Fibroblast of lung (primary cell): ENCODE measurements around the gene CIDEB. TPM values are rescaled to one million over a fixed set of nuclear protein-coding genes. Genes with fewer than 3 reads are reported as not detected.

Experiments used
- DNase-seq, 2 donors: peaks; one replicate each; pipeline versions ENCODE4 v3.0.0 to v3.0.0-alpha.2; 2010; ENCODE audit warnings: low read depth in 2 of 2
- H2AFZ ChIP-seq: 2 replicates; pipeline ENCODE4 v1.5.1; 2012; ENCODE audit warnings: low read length, control low read depth, inconsistent platforms
- H3K27ac ChIP-seq: 2 replicates; pipeline ENCODE4 v1.5.1; 2011; ENCODE audit warnings: low read length, control low read depth; ENCODE audit not compliant: insufficient read depth
- H3K27me3 ChIP-seq: 2 replicates; pipeline ENCODE4 v1.5.1; 2011; ENCODE audit warnings: mild to moderate bottlenecking, low read length; ENCODE audit not compliant: control insufficient read depth, insufficient read depth
- H3K36me3 ChIP-seq: 2 replicates; pipeline ENCODE4 v1.5.1; 2011; ENCODE audit warnings: low read length; ENCODE audit not compliant: control insufficient read depth, insufficient read depth
- H3K4me1 ChIP-seq: 2 replicates; pipeline ENCODE4 v1.5.1; 2011; ENCODE audit warnings: low read length; ENCODE audit not compliant: control insufficient read depth, insufficient read depth; ENCODE audit errors: extremely low read depth
- H3K4me2 ChIP-seq: 2 replicates; pipeline ENCODE4 v1.5.1; 2011; ENCODE audit warnings: low read length, control low read depth; ENCODE audit not compliant: insufficient read depth; ENCODE audit errors: extremely low read depth
- H3K4me3 ChIP-seq, 4 experiments: fragments of 200-600 bp in 1 of 4; sonication (generic) in 1 of 4; replicated peaks in 1 of 4; 2 replicates each; pipeline ENCODE4 v1.5.1; 2011 to 2016; ENCODE audit warnings: low read length in 4 of 4, low read depth in 3 of 4, mild to moderate bottlenecking in 3 of 4, control low read depth in 2 of 4, inconsistent platforms in 1 of 4, mixed read lengths in 1 of 4; ENCODE audit not compliant: insufficient read depth in 1 of 4; ENCODE audit errors: control extremely low read depth in 1 of 4
- H3K79me2 ChIP-seq: 2 replicates; pipeline ENCODE4 v1.5.1; 2012; ENCODE audit warnings: mild to moderate bottlenecking, low read length, inconsistent platforms; ENCODE audit not compliant: control insufficient read depth, insufficient read depth
- H3K9ac ChIP-seq: 2 replicates; pipeline ENCODE4 v1.5.1; 2011; ENCODE audit warnings: mild to moderate bottlenecking, low read length, control low read depth; ENCODE audit not compliant: insufficient read depth
- H3K9me3 ChIP-seq: 2 replicates; pipeline ENCODE4 v1.5.1; 2012; ENCODE audit warnings: low read depth, low read length; ENCODE audit not compliant: control insufficient read depth, insufficient read depth
- H4K20me1 ChIP-seq: 2 replicates; pipeline ENCODE4 v1.5.1; 2011; ENCODE audit warnings: low read length; ENCODE audit not compliant: control insufficient read depth, insufficient read depth; ENCODE audit errors: extremely low read depth
- EZH2 ChIP-seq: IDR thresholded peaks from 2 replicates; pipeline ENCODE4 v1.5.1; 2012; ENCODE audit warnings: low read length, control low read depth, mild to moderate bottlenecking; ENCODE audit errors: missing control alignments
- polyA plus RNA-seq, 2 donors: library from polyadenylated mRNA; depleted of rRNA in 1 of 2; stranded (reverse) in 1 of 2; unstranded in 1 of 2; fragments of >200 nt; gene quantifications; 2 replicates each; pipeline ENCODE4 v1.2.1, GENCODE V29; 2011 to 2012; ENCODE audit warnings: missing spikeins in 1 of 2
- total RNA-seq: library from RNA; depleted of rRNA; stranded (reverse); fragments of >200 nt; gene quantifications from 2 replicates; pipeline ENCODE4 v1.2.1, GENCODE V29; 2014
- TF ChIP-seq, protein P1 (sequence below), 2 donors: IDR thresholded peaks in 1 of 2; conservative IDR thresholded peaks in 1 of 2; 1 replicate in 1 of 2; 2 replicates in 1 of 2; pipeline ENCODE4 v1.5.1; 2011 to 2012; ENCODE audit warnings: low read length in 2 of 2, control low read depth in 1 of 2, inconsistent platforms in 1 of 2, low read depth in 1 of 2, mild to moderate bottlenecking in 1 of 2

The CIDEB gene
- total and polyA plus RNA-seq, 2 donors (not counting 1 experiment from before 2014, with no cell fraction given): 0.33 to 0.42 TPM

- Histone ChIP-seq H3K9ac (no peak overlapping the region), H2AFZ (no peak overlapping the region), H3K36me3 (no peaks in the 10 kb centered on the region), H3K9me3 (no peaks in the 10 kb centered on the region), H3K4me2 (no peak overlapping the region), H3K4me1 (no peaks in the 10 kb centered on the region), H3K79me2 (no peaks in the 10 kb centered on the region), H3K27me3 (no peaks in the 10 kb centered on the region), H3K4me3 (no peak overlapping the region), H4K20me1 (no peaks in the 10 kb centered on the region), H3K27ac (no peak overlapping the region)
- TF ChIP-seq, protein P1, sequence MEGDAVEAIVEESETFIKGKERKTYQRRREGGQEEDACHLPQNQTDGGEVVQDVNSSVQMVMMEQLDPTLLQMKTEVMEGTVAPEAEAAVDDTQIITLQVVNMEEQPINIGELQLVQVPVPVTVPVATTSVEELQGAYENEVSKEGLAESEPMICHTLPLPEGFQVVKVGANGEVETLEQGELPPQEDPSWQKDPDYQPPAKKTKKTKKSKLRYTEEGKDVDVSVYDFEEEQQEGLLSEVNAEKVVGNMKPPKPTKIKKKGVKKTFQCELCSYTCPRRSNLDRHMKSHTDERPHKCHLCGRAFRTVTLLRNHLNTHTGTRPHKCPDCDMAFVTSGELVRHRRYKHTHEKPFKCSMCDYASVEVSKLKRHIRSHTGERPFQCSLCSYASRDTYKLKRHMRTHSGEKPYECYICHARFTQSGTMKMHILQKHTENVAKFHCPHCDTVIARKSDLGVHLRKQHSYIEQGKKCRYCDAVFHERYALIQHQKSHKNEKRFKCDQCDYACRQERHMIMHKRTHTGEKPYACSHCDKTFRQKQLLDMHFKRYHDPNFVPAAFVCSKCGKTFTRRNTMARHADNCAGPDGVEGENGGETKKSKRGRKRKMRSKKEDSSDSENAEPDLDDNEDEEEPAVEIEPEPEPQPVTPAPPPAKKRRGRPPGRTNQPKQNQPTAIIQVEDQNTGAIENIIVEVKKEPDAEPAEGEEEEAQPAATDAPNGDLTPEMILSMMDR (conservative IDR thresholded peaks at IDR 0.05 in 1 of 2, IDR thresholded peaks at IDR 0.05 in 1 of 2; ENCODE audit: low read depth in 1 of 2, low read length in 2 of 2): no peak
- TF ChIP-seq EZH2: no peak
- DNase-seq: no peak
These were observed 25.0 kb downstream of the CIDEB start for GRCh38 chr14:24282736-24283135.

- H3K4me2 ChIP-seq: no peak overlapping the region
- H3K4me1 ChIP-seq: no peaks in the 10 kb centered on the region
- no peak overlapping the region for H3K4me3 ChIP-seq
- no peaks in the 10 kb centered on the region for H3K9me3 ChIP-seq
- H3K9ac ChIP-seq: no peak overlapping the region
- no peaks in the 10 kb centered on the region for H3K36me3 ChIP-seq
- H3K27ac ChIP-seq: no peak overlapping the region
- DNase-seq: no peak
- no peak overlapping the region for H2AFZ ChIP-seq
- TF ChIP-seq, protein P1 (conservative IDR thresholded peaks at IDR 0.05 in 1 of 2, IDR thresholded peaks at IDR 0.05 in 1 of 2; ENCODE audit: low read depth in 1 of 2, low read length in 2 of 2): no peak
- TF ChIP-seq EZH2: no peak
- H3K79me2 ChIP-seq: no peaks in the 10 kb centered on the region
- H3K27me3 ChIP-seq: no peaks in the 10 kb centered on the region
- no peaks in the 10 kb centered on the region for H4K20me1 ChIP-seq
These were observed 26.1 kb downstream of the CIDEB start for GRCh38 chr14:24281636-24282035.

GRCh38 chr14:24280797-24281460 lies 26.8 kb downstream of the CIDEB start:
- Histone ChIP-seq H3K4me2 (no peak overlapping the region), H3K9ac (no peak overlapping the region), H3K79me2 (no peaks in the 10 kb centered on the region), H3K27ac (no peak overlapping the region), H3K27me3 (no peaks in the 10 kb centered on the region), H3K4me3 (no peak overlapping the region), H3K9me3 (no peaks in the 10 kb centered on the region), H3K36me3 (no peaks in the 10 kb centered on the region), H3K4me1 (no peaks in the 10 kb centered on the region), H4K20me1 (no peaks in the 10 kb centered on the region), H2AFZ (no peak overlapping the region)
- no peak for DNase-seq
- TF ChIP-seq, protein P1 (conservative IDR thresholded peaks at IDR 0.05 in 1 of 2, IDR thresholded peaks at IDR 0.05 in 1 of 2; ENCODE audit: low read depth in 1 of 2, low read length in 2 of 2): no peak
- TF ChIP-seq EZH2: no peak
